Stimulated activated naive CD4-positive, alpha-beta T cell treated with Interleukin-2 at 50 U/mL for 16 hours (primary cell): ENCODE data around the gene IPO8.
"Not testable (repeated sequence)": the region's sequence is repeated elsewhere in the genome, so short reads cannot be mapped to it uniquely, and the experiment has no call there.

Source experiments
- DNase-seq: peaks from one replicate; lab custom pipeline; 2025; lab: John Stamatoyannopoulos, UW

The IPO8 gene

GRCh38 chr12:30687265-30687986, 8.2 kb downstream of the IPO8 start:
- DNase-seq = no peak

- no peak for DNase-seq
Measured at GRCh38 chr12:30679241-30679640, 16.4 kb downstream of the IPO8 start.

GRCh38 chr12:30678221-30678620, 17.4 kb downstream of the IPO8 start:
- no peak for DNase-seq

DNA sequence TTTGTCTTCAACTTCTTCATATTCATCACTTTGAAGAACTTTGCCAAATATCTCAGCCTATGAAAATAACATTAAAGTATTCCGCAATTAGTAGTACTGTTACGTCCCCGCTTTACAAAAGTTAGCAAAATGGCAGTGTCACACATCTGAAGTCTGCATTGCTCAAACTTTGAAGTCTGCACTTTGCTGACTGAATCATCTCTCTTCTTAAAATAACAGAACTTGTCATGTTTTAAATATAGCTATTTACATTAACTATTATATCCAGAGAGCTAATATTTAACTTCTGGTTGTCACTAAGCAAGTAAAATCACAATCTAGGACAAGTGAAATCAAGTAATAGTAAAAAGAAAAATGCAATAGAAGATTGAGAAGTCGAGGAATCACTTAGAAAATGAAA, 34.5 kb downstream of the IPO8 start:
- no peak for DNase-seq

- no peak for DNase-seq
Measured at GRCh38 chr12:30652034-30652696, 43.5 kb downstream of the IPO8 start.

DNA sequence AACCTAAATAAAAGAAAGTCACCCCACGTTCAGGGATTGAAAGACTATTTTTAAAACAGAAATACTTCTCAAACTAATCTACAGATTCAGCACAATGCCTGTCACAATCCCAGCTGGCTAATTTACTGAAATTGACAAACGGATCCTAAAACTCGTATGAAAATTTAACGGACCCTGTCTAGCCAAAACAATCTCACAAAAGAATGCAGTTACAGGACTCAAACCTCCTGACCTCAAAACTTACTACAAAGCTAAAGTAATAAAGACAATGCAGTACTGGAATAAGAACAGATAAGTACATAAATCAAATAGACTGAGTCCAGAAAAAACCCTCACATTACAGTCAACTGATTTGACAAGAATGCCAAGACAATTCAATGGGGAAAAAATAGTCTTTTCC, 48.8 kb downstream of the IPO8 start:
- no peak for DNase-seq

GRCh38 chr12:30643366-30643765, 52.3 kb downstream of the IPO8 start:
- no peak for DNase-seq

DNA sequence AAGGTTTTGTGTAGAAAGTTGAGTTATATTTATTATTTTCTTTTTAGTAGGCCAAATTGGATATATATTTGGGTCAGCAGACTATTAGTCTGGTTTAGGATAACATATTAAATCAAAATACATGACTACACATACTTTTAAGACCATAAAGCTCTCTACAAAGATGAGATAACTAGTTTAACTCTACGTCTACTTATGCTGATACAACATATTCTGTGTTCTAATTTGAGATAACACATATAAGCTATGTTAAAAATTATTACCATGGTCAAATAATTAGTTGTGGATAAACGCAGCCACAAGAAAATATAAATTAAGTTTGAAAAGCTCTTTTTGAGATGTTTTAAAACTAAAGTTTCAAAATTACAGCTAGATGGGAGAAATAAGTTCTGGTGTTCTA, 55.3 kb downstream of the IPO8 start:
- DNase-seq = no peak

DNA sequence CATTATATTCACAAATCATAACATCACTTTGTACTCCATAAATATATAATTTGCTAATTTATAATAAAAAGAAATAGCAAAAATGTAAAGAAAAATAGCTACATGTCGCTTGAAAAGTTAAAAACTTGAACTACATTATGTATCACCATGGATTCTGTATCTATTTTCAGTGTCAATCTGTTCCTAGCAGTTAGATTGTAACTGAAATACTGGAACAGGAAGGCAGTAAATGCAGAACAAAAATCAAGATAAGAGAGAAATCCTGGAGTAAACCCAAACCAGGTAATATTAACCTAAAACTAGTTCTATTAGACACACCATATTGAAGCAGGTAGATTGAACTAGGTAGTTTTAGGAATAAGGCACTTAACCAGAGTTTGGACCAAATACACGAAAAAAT, 60.3 kb downstream of the IPO8 start:
- no peak for DNase-seq

GRCh38 chr12:30631740-30632139, 63.9 kb downstream of the IPO8 start:
- DNase-seq = no peak

DNA sequence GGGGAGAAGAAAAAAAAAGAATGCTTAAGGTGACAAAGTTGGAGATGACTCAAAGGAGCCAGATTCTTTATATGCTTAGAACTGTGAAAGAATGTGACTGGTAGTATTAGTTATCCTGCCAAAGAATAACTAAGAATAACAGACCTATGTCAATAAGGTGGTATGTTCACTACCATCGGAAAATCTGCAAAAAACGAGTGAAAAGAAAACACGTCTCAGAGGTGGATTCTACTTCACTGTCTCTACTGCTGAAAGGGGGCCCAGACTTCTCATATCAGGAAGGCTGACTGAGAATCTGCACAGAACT, 64.7 kb downstream of the IPO8 start:
- DNase-seq = no peak

DNA sequence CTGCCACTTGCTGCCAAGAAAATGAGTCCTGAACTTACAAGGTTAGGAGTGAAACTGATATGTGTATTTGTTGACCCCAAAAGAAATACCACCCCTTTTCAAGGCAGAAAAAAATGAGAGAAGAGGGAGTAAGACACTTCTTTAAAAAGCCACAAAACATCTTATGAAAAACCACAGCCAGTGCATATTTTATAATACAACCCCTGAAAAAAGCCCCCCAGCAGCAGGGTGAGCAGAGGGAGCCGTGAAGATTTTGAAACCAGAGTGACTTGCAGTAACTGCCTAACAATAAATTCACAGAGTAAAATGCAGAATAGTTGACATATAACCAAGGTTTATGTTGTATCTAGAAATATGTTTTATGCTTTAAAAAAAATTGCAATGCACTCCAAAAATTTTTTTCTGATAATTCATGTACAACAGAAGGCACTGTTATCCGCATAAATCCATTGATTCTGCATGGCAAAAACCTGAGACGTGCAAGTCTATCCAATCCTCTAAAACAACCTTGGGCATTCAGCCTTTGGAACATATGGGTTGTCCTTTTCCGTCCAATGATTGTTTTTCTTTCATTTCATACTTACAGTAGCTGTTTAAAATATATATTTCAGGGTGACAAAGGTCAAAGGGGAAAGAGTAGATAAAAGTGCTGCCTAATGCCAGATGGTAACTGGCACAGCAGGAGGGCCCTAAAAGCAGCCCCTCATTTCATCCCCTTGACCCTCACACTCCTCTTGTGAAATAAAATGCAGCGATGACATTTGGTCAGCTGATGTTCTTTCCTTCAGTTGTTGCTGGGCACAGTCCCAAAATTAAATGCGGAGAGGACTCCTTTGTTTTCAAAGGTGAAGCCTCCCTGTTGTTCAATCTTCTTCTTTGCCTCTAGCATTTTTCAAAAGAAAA, 65.3 kb downstream of the IPO8 start:
- no peak for DNase-seq

DNA sequence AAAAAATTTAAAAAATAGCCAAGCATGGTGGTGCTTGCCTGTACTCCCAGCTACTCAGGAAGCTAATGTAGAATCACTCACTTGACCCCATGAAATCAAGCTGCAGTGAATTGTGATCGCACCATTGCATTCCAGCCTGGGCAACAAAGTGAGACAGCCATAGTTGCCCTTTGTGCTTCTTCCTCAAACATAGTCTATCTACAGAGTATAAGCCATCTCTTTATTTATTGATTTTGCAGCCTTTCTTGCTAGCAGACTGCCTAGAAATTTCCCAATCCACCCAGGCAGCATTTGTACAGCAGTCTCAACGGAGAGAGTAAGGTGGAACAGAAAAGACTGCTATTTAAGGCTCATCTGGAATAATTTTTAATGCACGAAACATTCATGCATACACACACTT, 68.8 kb downstream of the IPO8 start:
- no peak for DNase-seq

GRCh38 chr12:30624009-30624408, 71.7 kb downstream of the IPO8 start:
- DNase-seq = no peak

- DNase-seq = no peak
Measured at GRCh38 chr12:30622509-30622908, 73.2 kb downstream of the IPO8 start.

DNA sequence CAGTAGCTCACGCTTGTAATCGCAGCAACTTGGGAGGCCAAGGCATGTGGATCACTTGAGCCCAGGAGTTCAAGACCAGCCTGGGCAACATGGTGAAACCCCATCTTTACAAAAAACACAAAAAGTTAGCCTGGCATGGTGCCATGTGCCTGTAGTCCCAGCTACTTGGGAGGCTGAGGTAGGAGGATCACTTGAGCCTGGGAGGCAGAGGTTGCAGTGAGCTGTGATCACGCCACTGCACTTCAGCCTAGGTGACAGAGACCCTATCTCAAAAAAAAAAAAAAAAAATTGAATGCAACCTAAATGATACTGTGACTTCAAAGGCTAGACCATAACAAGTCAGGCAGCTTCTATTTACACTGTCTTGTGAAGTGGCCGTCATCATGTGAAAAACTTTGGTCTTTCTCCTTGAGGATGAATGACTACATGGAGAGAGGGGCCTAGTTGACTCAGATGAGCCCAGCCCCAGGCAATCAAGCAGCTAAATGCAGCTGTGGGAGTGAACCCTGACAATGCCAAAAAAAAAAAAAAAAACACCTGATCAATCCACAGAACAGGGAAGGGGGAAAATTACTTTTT, 73.9 kb downstream of the IPO8 start:
- DNase-seq = not testable (repeated sequence)

DNA sequence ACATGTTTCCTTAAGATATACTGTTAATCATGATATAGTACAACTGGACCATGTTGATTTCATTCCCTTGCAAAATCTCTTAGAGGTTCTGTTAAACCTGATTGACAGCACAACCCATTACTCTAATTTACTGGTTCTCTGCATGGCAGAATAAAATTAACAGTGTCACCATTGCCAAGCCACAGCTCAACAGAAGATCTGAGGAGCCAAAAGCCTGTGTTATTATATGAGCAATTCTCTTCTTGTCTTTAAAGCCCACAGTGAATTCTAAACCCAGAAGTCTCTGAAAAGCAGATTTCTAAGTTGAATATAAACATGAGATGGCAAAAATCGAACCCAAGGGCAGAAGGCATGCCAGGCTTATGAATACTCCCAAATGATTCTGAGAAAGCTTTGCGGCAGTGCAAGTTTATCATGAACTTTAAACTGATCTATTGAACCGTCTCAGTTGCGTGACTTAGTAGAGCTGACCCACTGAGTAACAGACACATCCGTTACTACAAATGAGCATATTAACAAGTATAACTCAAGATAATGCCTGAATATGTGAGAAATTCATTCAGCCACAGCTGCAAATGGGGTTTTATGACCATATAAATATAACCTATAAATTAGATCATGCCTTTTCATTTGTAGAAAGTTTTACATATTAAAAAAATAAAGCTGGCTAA, 78.2 kb downstream of the IPO8 start:
- no peak for DNase-seq

- DNase-seq = no peak
Measured at GRCh38 chr12:30614031-30614430, 81.6 kb downstream of the IPO8 start.

DNA sequence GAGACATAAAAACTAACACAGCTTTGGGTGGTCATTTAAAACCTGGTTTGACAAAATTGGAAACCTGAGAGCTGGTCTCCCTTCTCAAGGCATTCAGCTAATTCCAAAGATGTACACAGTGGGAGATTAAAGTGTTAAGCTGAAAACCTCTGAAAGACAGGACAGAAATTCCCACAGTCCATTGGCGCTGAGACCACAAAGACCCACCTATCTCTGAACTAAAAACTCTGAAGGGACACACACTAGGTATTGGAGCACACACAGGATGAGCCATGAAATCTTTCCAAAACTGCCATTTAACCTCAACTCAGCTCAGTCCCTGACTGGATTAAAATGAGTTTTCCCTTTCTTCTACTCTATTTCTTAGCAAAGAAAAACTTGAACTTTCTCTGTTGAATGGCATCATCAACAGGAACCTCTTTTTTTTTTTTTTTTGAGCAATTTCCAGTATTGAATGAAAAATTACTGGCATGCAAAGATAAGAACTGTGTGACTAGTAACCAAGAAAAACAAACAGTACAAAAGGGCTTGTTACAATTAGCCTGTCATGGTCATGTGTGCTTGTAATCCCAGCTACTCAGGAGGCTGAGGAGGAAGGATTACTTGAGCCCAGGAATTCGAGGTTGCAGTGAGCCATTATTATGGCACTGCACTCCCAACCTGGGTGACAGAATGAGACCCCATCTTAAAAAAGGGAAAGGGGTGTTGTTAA, 82.4 kb downstream of the IPO8 start:
- DNase-seq = no peak

DNA sequence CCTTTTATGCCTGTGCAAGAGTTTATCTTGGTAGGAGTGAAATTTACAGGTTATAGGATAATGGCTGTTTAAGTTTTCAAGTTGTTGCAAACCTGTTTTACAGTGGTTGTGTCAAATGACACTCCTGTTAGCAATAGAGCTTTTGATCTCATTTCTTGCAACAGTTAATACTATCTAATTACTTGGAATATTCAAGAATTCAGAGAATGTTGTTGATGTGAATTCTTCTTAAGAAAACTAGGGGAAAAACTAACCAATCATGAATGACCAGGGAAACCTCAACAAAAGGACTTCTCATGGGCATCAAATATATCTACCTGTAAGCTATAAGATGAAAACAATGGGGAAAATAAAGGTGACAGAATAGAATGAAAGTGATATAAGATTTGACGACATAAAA, 85.0 kb downstream of the IPO8 start:
- DNase-seq = no peak

GRCh38 chr12:30609819-30610218, 85.8 kb downstream of the IPO8 start:
- not testable (repeated sequence) for DNase-seq
